A549 (cell line): ENCODE data around the gene JMJD8. TPM values are rescaled to one million over a fixed set of nuclear protein-coding genes. Genes with fewer than 3 reads are reported as not detected.

Experiments
- ATAC-seq, 2 experiments: fragments of 200-7000 bp in 1 of 2; fragments of >200 bp in 1 of 2; cut with Nextera tagmentation in 1 of 2; cut with Tn5 transposase in 1 of 2; 3 replicates each; pipeline versions ENCODE4 v1.8.0 to v1.9.1; 2018 to 2020; ENCODE audit warnings: mild to moderate bottlenecking in 1 of 2, moderate library complexity in 1 of 2
- CTCF ChIA-PET: fragments of 300-600 bp; sonication (Branson Sonifier 250); formaldehyde crosslinking; extraction: SDS; loops from one replicate; lab custom pipeline; 2021; ENCODE audit warnings: antibody characterized with exemption, inconsistent platforms; lab: Yijun Ruan, JAX
- POLR2A ChIA-PET: fragments of 350-600 bp; formaldehyde crosslinking; extraction: SDS; loops from one replicate; lab custom pipeline; 2021; ENCODE audit warnings: antibody characterized with exemption, inconsistent platforms; lab: Yijun Ruan, JAX
- DNase-seq, 2 experiments: peaks; one replicate each; pipeline versions ENCODE4 v3.0.0 to v3.0.0-alpha.2; 2011 to 2016; ENCODE audit warnings: low read depth in 1 of 2, low spot score in 1 of 2
- FAIRE-seq: peaks from 2 replicates; lab custom pipeline; 2011; peaks lifted over from hg19 to GRCh38; lab: Jason Lieb, UNC
- H3K27ac ChIP-seq, 2 experiments: fragments of >200 bp; sonication (Bioruptor Twin); formaldehyde crosslinking; 3 replicates each; pipeline ENCODE4 v1.5.1; 2016 to 2017
- H3K4me1 ChIP-seq: fragments of >200 bp; sonication (Bioruptor Twin); formaldehyde crosslinking; 3 replicates; pipeline ENCODE4 v1.6.1; 2016
- H3K4me2 ChIP-seq: fragments of >200 bp; sonication (Bioruptor Twin); formaldehyde crosslinking; 3 replicates; pipeline ENCODE4 v1.6.1; 2016
- H3K4me3 ChIP-seq: fragments of >200 bp; sonication (Bioruptor Twin); formaldehyde crosslinking; 3 replicates; pipeline ENCODE4 v1.5.1; 2016
- H3K9me3 ChIP-seq: fragments of >200 bp; sonication (Bioruptor Twin); formaldehyde crosslinking; 3 replicates; pipeline ENCODE4 v1.6.1; 2016
- CHD4 ChIP-seq: fragments of 200-600 bp; sonication (generic); IDR thresholded peaks from 2 replicates; pipeline ENCODE4 v1.6.1; 2016; ENCODE audit warnings: antibody characterized with exemption, mild to moderate bottlenecking, borderline replicate concordance
- EHMT2 ChIP-seq: fragments of 200-600 bp; sonication (generic); IDR thresholded peaks from 2 replicates; pipeline ENCODE4 v1.6.1; 2016; ENCODE audit warnings: antibody characterized with exemption, low read depth, mild to moderate bottlenecking, moderate library complexity
- FOSB ChIP-seq: fragments of 250-450 bp; sonication (Bioruptor Pico); IDR thresholded peaks from 2 replicates; pipeline ENCODE4 v1.5.0; 2020; ENCODE audit warnings: mild to moderate bottlenecking, moderate library complexity
- GATA3 ChIP-seq: IDR thresholded peaks from 2 replicates; pipeline ENCODE4 v1.6.1; 2012; ENCODE audit warnings: borderline replicate concordance
- HEYL ChIP-seq: fragments of 250-450 bp; sonication (Bioruptor Pico); IDR thresholded peaks from 2 replicates; pipeline ENCODE4 v1.8.0; 2021; ENCODE audit warnings: mild to moderate bottlenecking, moderate library complexity
- HOXB5 ChIP-seq: fragments of 250-450 bp; sonication (Bioruptor Pico); IDR thresholded peaks from 2 replicates; pipeline ENCODE4 v1.5.0; 2020; ENCODE audit warnings: mild to moderate bottlenecking, moderate library complexity
- JUN ChIP-seq, 2 experiments: fragments of >200 bp; sonication (Bioruptor Twin); formaldehyde crosslinking; IDR thresholded peaks; 2 replicates in 1 of 2; 3 replicates in 1 of 2; pipeline ENCODE4 v1.6.1; 2016 to 2017
- JUNB ChIP-seq: fragments of >200 bp; sonication (Bioruptor Twin); formaldehyde crosslinking; IDR thresholded peaks from 2 replicates; pipeline ENCODE4 v1.6.1; 2016
- MYC ChIP-seq: IDR thresholded peaks from 2 replicates; pipeline ENCODE4 v1.6.1; 2012; ENCODE audit warnings: mild to moderate bottlenecking, inconsistent platforms, low read length, improper control_type of control experiment, borderline replicate concordance
- RARB ChIP-seq: fragments of 250-450 bp; sonication (Bioruptor Pico); IDR thresholded peaks from 2 replicates; pipeline ENCODE4 v1.8.0; 2021; ENCODE audit warnings: mild to moderate bottlenecking, moderate library complexity
- RCOR1 ChIP-seq: fragments of 150-350 bp; IDR thresholded peaks from 2 replicates; pipeline ENCODE4 v1.6.1; 2014; ENCODE audit warnings: antibody characterized with exemption, low read length, low read depth
- RNF2 ChIP-seq: fragments of 200-600 bp; sonication (generic); IDR thresholded peaks from 2 replicates; pipeline ENCODE4 v1.6.1; 2016; ENCODE audit warnings: low read depth, mild to moderate bottlenecking, antibody characterized with exemption, moderate library complexity, borderline replicate concordance
- TFCP2L1 ChIP-seq: fragments of 250-450 bp; sonication (Bioruptor Pico); IDR thresholded peaks from 2 replicates; pipeline ENCODE4 v1.5.0; 2021; ENCODE audit warnings: mild to moderate bottlenecking
- ZFP36 ChIP-seq: fragments of 450-650 bp; IDR thresholded peaks from 2 replicates; pipeline ENCODE4 v1.6.1; 2014; ENCODE audit warnings: borderline replicate concordance; ENCODE audit not compliant: partially characterized antibody
- ZNF302 ChIP-seq: fragments of 250-450 bp; sonication (Bioruptor Pico); IDR thresholded peaks from 2 replicates; pipeline ENCODE4 v1.9.0; 2021; ENCODE audit warnings: inconsistent platforms, mild to moderate bottlenecking, moderate library complexity
- ZSCAN20 ChIP-seq: fragments of 250-450 bp; sonication (Bioruptor Pico); IDR thresholded peaks from 2 replicates; pipeline ENCODE4 v1.8.0; 2022; ENCODE audit warnings: mild to moderate bottlenecking, moderate library complexity
- WGBS: methylation state at CpG from one replicate; pipeline ENCODE4 v1.1.6; 2017; ENCODE audit errors: missing lambda C conversion rate; 5-methylcytosine and 5-hydroxymethylcytosine counted together
- polyA plus RNA-seq, 4 experiments: library from polyadenylated mRNA; depleted of rRNA in 3 of 4; stranded (reverse); fragments of >200 nt; fragmentation: RNase III in 1 of 4; extraction: RNeasy Plus Mini Kit Qiagen cat#74134 plus additional on column Dnase treatment in 1 of 4; gene quantifications; 2 replicates in 3 of 4; 3 replicates in 1 of 4; pipeline ENCODE4 v1.2.3, GENCODE V29; 2011 to 2017
- TF ChIP-seq, protein P1 (sequence below): fragments of 150-350 bp; IDR thresholded peaks from 2 replicates; pipeline ENCODE4 v1.6.1; 2014; ENCODE audit warnings: low read depth, mild to moderate bottlenecking, low read length
- TF ChIP-seq, protein P2 (sequence below): fragments of >200 bp; sonication (Bioruptor Twin); formaldehyde crosslinking; IDR thresholded peaks from 3 replicates; pipeline ENCODE4 v1.5.1; 2016
- TF ChIP-seq, protein P3 (sequence below): IDR thresholded peaks from 2 replicates; pipeline ENCODE4 v1.6.1; 2012

Gene JMJD8
- polyA plus RNA-seq, 2 of the 4 experiments (the other 2 are of a cell fraction) = 37.5 to 72.6 TPM

DNA sequence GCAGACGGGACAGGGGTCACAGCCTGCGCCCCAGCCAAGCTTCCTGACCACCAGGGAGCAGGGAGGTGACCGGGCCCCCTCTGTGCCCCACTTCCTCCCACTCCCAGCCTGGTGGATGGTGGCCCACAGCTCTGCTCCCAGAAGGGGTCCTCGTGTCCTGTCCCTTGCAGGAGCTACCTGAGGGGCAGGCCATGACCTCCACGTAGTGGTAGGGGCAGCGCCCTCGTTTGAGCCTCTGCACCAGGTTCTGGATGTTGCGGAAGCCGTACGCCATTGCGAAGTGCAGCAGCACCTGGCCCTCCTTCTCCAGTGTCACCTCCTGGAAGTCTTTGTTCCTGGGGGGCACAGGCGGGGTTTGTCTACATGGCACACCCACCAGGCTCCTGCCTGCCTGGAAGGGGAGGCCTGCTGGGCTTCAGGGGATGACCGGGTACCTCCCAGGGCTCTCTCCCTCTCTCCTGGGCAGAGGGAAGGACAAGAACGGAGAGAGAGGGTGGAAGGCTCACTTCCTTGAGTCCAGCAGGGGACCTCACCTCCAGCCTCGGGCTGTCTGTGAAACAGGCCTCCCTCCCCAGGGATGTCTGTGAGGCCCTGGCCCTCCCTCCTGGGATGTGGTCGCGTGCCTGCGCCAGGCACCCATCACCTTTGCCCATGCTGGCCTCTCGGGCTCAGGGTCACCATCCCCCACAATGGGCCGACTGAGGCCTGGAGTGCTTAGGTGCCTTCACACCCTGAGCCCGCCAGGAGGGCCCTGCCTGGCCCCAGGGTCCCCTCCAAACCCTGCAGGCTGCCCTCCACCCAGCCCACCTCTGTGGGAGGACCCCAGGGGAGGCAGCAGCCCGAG lies 46.8 kb upstream of the JMJD8 start:
- ChIA-PET CTCF (interaction anchor here (0.9 to 28.0 kb wide), 6 partner anchors 10 to 55 kb away, joined by 3 to 656 read pairs (median 30); partner anchors contain the start of genes ANTKMT, CCDC78, CIAO3 and FBXL16), POLR2A (interaction anchor here (1.0 to 3.1 kb wide), 3 partner anchors 10 to 76 kb away, joined by 3 to 15 read pairs (median 6); partner anchors contain the start of genes ANTKMT and METRN)
- 83% methylated on average over 9 of the region's 22 CpGs for WGBS
- FAIRE-seq = no peak
- no peak for ATAC-seq
- H3K4me2 ChIP-seq = no peak overlapping the region
- no peak overlapping the region for H3K4me3 ChIP-seq
- TF ChIP-seq RNF2 = no peak
- TF ChIP-seq, protein P1, sequence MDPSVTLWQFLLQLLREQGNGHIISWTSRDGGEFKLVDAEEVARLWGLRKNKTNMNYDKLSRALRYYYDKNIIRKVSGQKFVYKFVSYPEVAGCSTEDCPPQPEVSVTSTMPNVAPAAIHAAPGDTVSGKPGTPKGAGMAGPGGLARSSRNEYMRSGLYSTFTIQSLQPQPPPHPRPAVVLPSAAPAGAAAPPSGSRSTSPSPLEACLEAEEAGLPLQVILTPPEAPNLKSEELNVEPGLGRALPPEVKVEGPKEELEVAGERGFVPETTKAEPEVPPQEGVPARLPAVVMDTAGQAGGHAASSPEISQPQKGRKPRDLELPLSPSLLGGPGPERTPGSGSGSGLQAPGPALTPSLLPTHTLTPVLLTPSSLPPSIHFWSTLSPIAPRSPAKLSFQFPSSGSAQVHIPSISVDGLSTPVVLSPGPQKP = no peak
- peaks cover 13% of the 10 kb centered on the region for H3K4me1 ChIP-seq
- H3K9me3 ChIP-seq = no peaks in the 10 kb centered on the region
- H3K27ac ChIP-seq = no peak overlapping the region
- no peak for DNase-seq

DNA sequence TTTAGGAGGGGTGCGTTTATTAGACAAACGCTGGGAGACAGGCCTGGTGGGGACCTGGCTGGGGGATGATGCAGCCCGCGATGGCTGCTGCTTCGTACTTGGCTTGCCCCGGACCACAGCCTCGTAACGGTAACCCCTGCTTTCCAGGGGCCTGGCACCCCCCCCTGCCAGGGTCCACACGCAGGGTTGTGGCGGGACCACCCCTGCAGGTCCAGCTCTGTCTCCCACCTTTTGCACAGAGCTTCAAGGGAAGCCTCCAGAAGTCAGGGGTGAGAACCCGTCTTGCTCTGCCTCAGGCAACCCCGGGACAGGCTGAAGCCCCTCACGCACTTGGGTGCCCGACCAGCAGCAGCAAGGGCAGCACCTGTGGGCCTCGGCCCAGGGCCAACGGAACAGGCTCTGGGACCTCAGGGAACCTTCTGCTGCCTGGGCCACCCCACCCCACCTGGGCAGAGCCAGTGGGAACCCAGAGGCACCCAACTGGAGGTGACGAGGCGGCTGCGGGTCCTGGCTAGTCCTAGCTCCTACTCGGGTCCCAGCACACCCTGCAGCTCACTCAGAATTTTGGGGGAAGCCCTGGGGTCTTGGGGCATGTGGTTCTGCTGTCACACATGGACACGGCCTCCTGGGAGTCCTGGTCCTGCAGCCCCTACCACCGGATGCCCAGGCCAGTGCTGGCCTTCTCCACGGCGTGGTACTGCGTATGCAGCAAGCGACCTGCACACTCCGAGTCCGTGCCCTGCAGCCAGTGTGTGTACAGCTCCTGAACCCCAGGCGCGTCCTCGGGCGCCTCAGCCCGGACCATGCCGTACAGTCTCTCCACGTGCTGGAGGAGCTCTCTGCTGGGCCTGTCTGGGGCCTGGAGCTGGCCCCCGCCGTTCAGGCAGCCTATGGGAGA lies 45.9 kb upstream of the JMJD8 start:
- Histone ChIP-seq H3K9me3 (no peaks in the 10 kb centered on the region), H3K4me2 (no peak overlapping the region), H3K4me3 (no peak overlapping the region), H3K27ac (no peak overlapping the region), H3K4me1 (peaks cover 13% of the 10 kb centered on the region)
- ChIA-PET POLR2A (interaction anchor here (1.0 to 3.1 kb wide), 3 partner anchors 9 to 77 kb away, joined by 3 to 15 read pairs (median 6); partner anchors contain the start of genes ANTKMT and METRN), CTCF (interaction anchor here (1.3 to 28.0 kb wide), 5 partner anchors 11 to 56 kb away, joined by 3 to 656 read pairs (median 14); partner anchors contain the start of genes ANTKMT, CCDC78, CIAO3 and FBXL16)
- no peak for TF ChIP-seq TFCP2L1 (CRISPR knock-in tag)
- no peak for TF ChIP-seq GATA3
- TF ChIP-seq ZFP36 = no peak
- TF ChIP-seq, protein P2, sequence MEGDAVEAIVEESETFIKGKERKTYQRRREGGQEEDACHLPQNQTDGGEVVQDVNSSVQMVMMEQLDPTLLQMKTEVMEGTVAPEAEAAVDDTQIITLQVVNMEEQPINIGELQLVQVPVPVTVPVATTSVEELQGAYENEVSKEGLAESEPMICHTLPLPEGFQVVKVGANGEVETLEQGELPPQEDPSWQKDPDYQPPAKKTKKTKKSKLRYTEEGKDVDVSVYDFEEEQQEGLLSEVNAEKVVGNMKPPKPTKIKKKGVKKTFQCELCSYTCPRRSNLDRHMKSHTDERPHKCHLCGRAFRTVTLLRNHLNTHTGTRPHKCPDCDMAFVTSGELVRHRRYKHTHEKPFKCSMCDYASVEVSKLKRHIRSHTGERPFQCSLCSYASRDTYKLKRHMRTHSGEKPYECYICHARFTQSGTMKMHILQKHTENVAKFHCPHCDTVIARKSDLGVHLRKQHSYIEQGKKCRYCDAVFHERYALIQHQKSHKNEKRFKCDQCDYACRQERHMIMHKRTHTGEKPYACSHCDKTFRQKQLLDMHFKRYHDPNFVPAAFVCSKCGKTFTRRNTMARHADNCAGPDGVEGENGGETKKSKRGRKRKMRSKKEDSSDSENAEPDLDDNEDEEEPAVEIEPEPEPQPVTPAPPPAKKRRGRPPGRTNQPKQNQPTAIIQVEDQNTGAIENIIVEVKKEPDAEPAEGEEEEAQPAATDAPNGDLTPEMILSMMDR = no peak
- TF ChIP-seq MYC = no peak
- no peak for TF ChIP-seq HEYL (CRISPR knock-in tag)
- TF ChIP-seq JUN (IDR thresholded peaks at IDR 0.05) = no peak
- TF ChIP-seq, protein P3, sequence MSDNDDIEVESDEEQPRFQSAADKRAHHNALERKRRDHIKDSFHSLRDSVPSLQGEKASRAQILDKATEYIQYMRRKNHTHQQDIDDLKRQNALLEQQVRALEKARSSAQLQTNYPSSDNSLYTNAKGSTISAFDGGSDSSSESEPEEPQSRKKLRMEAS = no peak
- no peak for TF ChIP-seq RARB (CRISPR knock-in tag)
- no peak for TF ChIP-seq FOSB (CRISPR knock-in tag)
- no peak for TF ChIP-seq ZSCAN20 (CRISPR knock-in tag)
- TF ChIP-seq EHMT2 = no peak
- no peak for TF ChIP-seq HOXB5
- TF ChIP-seq CHD4 = no peak
- TF ChIP-seq RCOR1 = no peak
- TF ChIP-seq JUNB = no peak
- TF ChIP-seq ZNF302 = no peak
- WGBS = 95% methylated on average over 27 of the region's 37 CpGs
- FAIRE-seq (no peak), DNase-seq (no peak), ATAC-seq (no peak)
